ENCODE data around the gene ZC3H10.
"Not testable (repeated sequence)": the region's sequence is repeated elsewhere in the genome, so short reads cannot be mapped to it uniquely, and the experiment has no call there.

Gene ZC3H10

GRCh38 chr12:56117778-56118687 is at the start of gene ZC3H10:
TSS of gene ZC3H10 (plus strand) at chr12:56118266. CDS start at chr12:56120563, 2,297 bp downstream.
- CTCF ChIA-PET: interaction anchor here (0.6 to 3.2 kb wide), 11 partner anchors 10 to 190 kb away, joined by 3 to 32 read pairs (median 5); partner anchors contain the start of genes ESYT1, PYM1, RNF41 and SMARCC2
- POLR2A ChIA-PET: interaction anchor here (0.6 to 5.9 kb wide), 43 partner anchors 8 to 1856 kb away, joined by 3 to 122 read pairs (median 3); partner anchors contain the start of genes ANKRD52, CNPY2, COQ10A and ERBB3
- DNase-seq (ENCODE audit: extremely low spot score): peak; percentile 92
- TF ChIP-seq FOXK2 (IDR thresholded peaks at IDR 0.05) (peak; percentile 69; the same call in 1 of the 2 replicates), LEF1 (IDR thresholded peaks at IDR 0.05; ENCODE audit: borderline replicate concordance) (peak; percentile 21; the same call in 1 of the 2 replicates), ZNF384 (IDR thresholded peaks at IDR 0.05) (no peak), BHLHE40 (IDR thresholded peaks at IDR 0.05; ENCODE audit: borderline replicate concordance) (no peak), HDGF (IDR thresholded peaks at IDR 0.05; ENCODE audit: borderline replicate concordance) (no peak), ELF4 (IDR thresholded peaks at IDR 0.05) (peak; percentile 94), SUZ12 (IDR thresholded peaks at IDR 0.05) (no peak), NFRKB (IDR thresholded peaks at IDR 0.05) (0 out of 2 replicates have a peak, but pooled peaks have one; percentile 45), FOXM1 (IDR thresholded peaks at IDR 0.05; ENCODE audit: borderline replicate concordance) (no peak), TARDBP (IDR thresholded peaks at IDR 0.05) (no peak), ARNT (IDR thresholded peaks at IDR 0.05) (peak; percentile 92), L3MBTL2 (conservative IDR thresholded peaks at IDR 0.05) (peak; percentile 78), CTBP1 (IDR thresholded peaks at IDR 0.05; ENCODE audit: borderline replicate concordance) (0 out of 2 replicates have a peak, but pooled peaks have one; percentile 7), FOXA1 (IDR thresholded peaks at IDR 0.05) (no peak), PKNOX1 (IDR thresholded peaks at IDR 0.05) (peak; percentile 53), SP1 (IDR thresholded peaks at IDR 0.05) (no peak)

DNA sequence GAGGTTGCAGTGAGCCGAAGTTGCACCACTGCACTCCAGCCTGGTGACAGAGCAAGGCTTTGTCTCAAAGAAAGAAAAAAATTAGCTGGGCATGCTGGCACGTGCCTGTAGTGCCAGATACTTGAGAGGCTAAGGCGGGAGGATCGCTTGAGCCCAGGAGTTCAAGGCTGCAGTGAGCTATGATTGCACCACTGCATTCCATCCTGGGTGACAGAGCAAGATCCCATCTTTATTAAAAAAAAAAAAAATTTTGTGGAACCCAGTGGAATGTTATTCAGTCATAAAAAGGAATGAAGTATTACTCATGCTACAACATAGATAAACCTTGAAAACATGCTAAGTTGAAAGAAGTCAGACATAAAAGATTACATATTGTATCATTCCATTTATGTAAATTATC is 46.4 kb upstream of the ZC3H10 start:
- TF ChIP-seq ZNF384 (IDR thresholded peaks at IDR 0.05): no peak
- no peak for TF ChIP-seq FOXM1 (IDR thresholded peaks at IDR 0.05; ENCODE audit: borderline replicate concordance)
- TF ChIP-seq BHLHE40 (IDR thresholded peaks at IDR 0.05; ENCODE audit: borderline replicate concordance): no peak
- ChIA-PET POLR2A (no interaction called here), CTCF (interaction anchor here (0.5 kb wide), 1 partner anchor 13 kb away, joined by 4 read pairs; no protein-coding TSS in a partner anchor)
- DNase-seq (ENCODE audit: extremely low spot score): no peak

- DNase-seq (ENCODE audit: extremely low spot score): no peak
- TF ChIP-seq LEF1 (IDR thresholded peaks at IDR 0.05; ENCODE audit: borderline replicate concordance) (no peak), ELF4 (IDR thresholded peaks at IDR 0.05) (no peak), NFRKB (IDR thresholded peaks at IDR 0.05) (no peak), SUZ12 (IDR thresholded peaks at IDR 0.05) (no peak), TARDBP (IDR thresholded peaks at IDR 0.05) (no peak), FOXA1 (IDR thresholded peaks at IDR 0.05) (no peak), ZNF384 (IDR thresholded peaks at IDR 0.05) (no peak), FOXK2 (IDR thresholded peaks at IDR 0.05) (no peak), FOXM1 (IDR thresholded peaks at IDR 0.05; ENCODE audit: borderline replicate concordance) (no peak), SP1 (IDR thresholded peaks at IDR 0.05) (no peak)
- ChIA-PET POLR2A (interaction anchor here (2.5 kb wide), 1 partner anchor 30 kb away, joined by 13 read pairs; the partner anchor contains the start of gene PA2G4), CTCF (interaction anchor here (0.6 to 0.9 kb wide), 2 partner anchors 11 kb away, joined by 3 to 4 read pairs; no protein-coding TSS in a partner anchor)
Observed at GRCh38 chr12:56074396-56074795, 43.7 kb upstream of the ZC3H10 start.

DNA sequence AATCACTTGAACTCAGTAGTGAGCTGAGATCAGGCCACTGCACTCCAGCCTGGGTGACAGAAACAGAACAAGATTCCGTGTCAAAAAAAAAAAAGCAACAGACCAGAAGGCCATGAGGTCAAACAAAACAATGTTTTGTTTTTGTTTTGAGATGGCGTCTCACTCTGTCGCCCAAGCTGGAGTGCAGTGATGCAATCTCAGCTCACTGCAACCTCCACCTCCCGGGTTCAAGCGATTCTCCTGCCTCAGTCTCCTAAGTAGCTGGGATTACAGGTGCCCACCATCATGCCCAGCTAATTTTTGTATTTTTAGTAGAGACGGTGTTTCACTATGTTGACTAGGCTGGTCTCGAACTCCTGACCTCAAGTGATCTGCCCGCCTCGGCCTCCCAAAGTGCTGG is 40.1 kb upstream of the ZC3H10 start:
- not testable (repeated sequence) for DNase-seq (ENCODE audit: extremely low spot score)
- ChIA-PET POLR2A (interaction anchor here (0.9 to 7.3 kb wide), 4 partner anchors 25 to 143 kb away, joined by 3 to 65 read pairs (median 3); partner anchors contain the start of genes PA2G4, RNF41 and ZC3H10), CTCF (interaction anchor here (0.7 kb wide), 1 partner anchor 1151 kb away, joined by 3 read pairs; the partner anchor contains the start of gene SHMT2)

GRCh38 chr12:56078427-56078826 is 39.6 kb upstream of the ZC3H10 start:
- DNase-seq (ENCODE audit: extremely low spot score): no peak
- POLR2A ChIA-PET: interaction anchor here (1.2 to 7.3 kb wide), 7 partner anchors 11 to 144 kb away, joined by 3 to 65 read pairs (median 6); partner anchors contain the start of genes PA2G4, RNF41 and ZC3H10
- CTCF ChIA-PET: interaction anchor here (0.7 kb wide), 1 partner anchor 1151 kb away, joined by 3 read pairs; the partner anchor contains the start of gene SHMT2
- TF ChIP-seq FOXA1 (IDR thresholded peaks at IDR 0.05) (no peak), ELF4 (IDR thresholded peaks at IDR 0.05) (no peak), SUZ12 (IDR thresholded peaks at IDR 0.05) (no peak), FOXK2 (IDR thresholded peaks at IDR 0.05) (no peak), PKNOX1 (IDR thresholded peaks at IDR 0.05) (no peak), SP1 (IDR thresholded peaks at IDR 0.05) (no peak), CTBP1 (IDR thresholded peaks at IDR 0.05; ENCODE audit: borderline replicate concordance) (no peak), NFRKB (IDR thresholded peaks at IDR 0.05) (no peak), BHLHE40 (IDR thresholded peaks at IDR 0.05; ENCODE audit: borderline replicate concordance) (no peak), HDGF (IDR thresholded peaks at IDR 0.05; ENCODE audit: borderline replicate concordance) (no peak)

- TF ChIP-seq LEF1 (IDR thresholded peaks at IDR 0.05; ENCODE audit: borderline replicate concordance): 0 out of 2 replicates have a peak, but pooled peaks have one; percentile 17
- no peak for TF ChIP-seq TARDBP (IDR thresholded peaks at IDR 0.05)
- TF ChIP-seq L3MBTL2 (conservative IDR thresholded peaks at IDR 0.05): no peak
- TF ChIP-seq PKNOX1 (IDR thresholded peaks at IDR 0.05): no peak
- TF ChIP-seq FOXM1 (IDR thresholded peaks at IDR 0.05; ENCODE audit: borderline replicate concordance): no peak
- no peak for TF ChIP-seq HDGF (IDR thresholded peaks at IDR 0.05; ENCODE audit: borderline replicate concordance)
- TF ChIP-seq NFRKB (IDR thresholded peaks at IDR 0.05): no peak
- CTCF ChIA-PET: interaction anchor here (0.6 to 1.4 kb wide), 9 partner anchors 10 to 108 kb away, joined by 3 to 11 read pairs (median 3); partner anchors contain the start of gene ESYT1
- DNase-seq (ENCODE audit: extremely low spot score): peak; percentile 82
- POLR2A ChIA-PET: interaction anchor here (0.6 to 7.3 kb wide), 13 partner anchors 9 to 261 kb away, joined by 3 to 65 read pairs (median 6); partner anchors contain the start of genes ORMDL2, PA2G4, RAB5B and RNF41
Observed at GRCh38 chr12:56078931-56079722, 38.9 kb upstream of the ZC3H10 start.

All from HEK293T (cell line).